GM19193 (cell line): ENCODE data around the gene SH3BGRL2.

ENCODE experiments used
- POLR2A ChIP-seq: IDR thresholded peaks from 4 replicates; pipeline ENCODE4 v1.6.1; 2011; ENCODE audit not compliant: insufficient read depth, insufficient read length; ENCODE audit errors: extremely low read depth

SH3BGRL2 gene

GRCh38 chr6:79657238-79657637 lies 26.1 kb downstream of the SH3BGRL2 start:
- TF ChIP-seq POLR2A = no peak

- TF ChIP-seq POLR2A = no peak
These were observed 34.8 kb downstream of the SH3BGRL2 start for GRCh38 chr6:79665725-79666551.

- no peak for TF ChIP-seq POLR2A
These were observed 35.5 kb downstream of the SH3BGRL2 start for GRCh38 chr6:79666634-79667033.

DNA sequence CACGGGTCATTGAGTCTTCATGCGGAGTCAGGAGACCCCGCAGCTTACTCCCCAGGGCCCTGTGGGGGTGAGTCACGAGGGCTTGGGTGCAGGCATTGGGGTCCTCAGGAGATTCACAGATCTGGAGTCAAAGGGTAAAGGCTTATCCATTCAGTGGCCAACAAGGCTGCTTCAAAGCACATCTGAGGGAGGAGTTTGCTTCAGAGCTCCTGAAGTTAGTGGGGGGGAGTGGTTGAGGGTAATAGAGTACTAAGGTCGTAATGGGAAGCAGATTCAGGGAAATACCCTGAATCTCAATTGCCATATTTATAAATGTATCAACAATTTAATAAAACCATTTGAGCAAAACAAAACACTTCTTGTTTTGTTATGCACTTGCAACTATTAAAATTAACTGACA lies 37.3 kb downstream of the SH3BGRL2 start:
- no peak for TF ChIP-seq POLR2A

- no peak for TF ChIP-seq POLR2A
These were observed 38.6 kb downstream of the SH3BGRL2 start for GRCh38 chr6:79669766-79670165.

- no peak for TF ChIP-seq POLR2A
These were observed 39.7 kb downstream of the SH3BGRL2 start for GRCh38 chr6:79670789-79671188.

DNA sequence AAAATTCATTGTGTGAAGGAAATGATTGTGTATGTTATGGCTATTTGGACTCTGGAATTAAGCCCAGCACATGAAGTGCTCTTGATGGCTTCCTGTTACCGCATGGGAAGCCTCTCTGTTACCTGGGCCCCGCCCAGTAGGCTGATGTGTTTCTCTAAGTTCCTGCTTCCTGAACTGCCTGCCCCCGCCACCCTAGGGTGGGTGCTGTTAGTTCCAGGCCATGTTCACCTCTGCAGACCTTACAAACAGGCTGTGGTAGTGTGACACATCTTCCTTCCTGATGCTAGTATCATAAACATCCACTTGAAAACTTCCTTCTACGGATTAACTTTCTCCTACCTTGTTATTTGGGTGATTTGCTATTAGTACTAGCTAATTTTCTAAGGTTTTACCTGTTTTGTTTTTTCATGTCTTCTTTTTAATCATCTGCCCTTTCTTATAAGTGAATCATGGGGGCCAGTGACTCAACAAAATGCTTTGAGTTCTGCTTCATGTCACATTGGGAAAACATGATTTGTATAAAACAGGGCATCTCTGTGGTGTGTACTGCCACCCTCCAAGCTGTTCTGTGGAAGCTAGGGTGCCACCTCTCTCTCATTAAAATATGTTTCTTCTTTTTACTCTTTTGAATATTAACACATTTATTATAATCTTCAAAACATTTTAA lies 40.6 kb downstream of the SH3BGRL2 start:
- no peak for TF ChIP-seq POLR2A

- TF ChIP-seq POLR2A = no peak
These were observed 41.5 kb downstream of the SH3BGRL2 start for GRCh38 chr6:79672631-79673111.

DNA sequence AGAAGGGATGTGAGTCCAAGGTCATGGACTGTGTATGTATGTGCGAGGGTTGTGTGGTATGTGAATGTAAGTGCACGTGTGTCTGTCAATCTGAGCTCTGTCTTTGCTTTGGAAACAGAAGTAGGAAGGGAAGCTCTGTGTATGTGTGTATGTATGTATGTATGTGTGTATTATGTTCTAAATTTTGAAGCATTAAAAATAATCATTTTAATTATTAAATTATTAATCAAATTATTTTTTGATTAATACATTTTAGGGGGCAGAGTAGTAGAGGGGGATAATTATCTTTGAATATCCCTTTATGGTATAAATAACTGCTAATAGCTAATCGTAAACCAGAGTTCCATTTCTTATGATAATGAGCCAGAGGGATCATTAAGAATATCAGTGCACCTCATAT lies 42.8 kb downstream of the SH3BGRL2 start:
- no peak for TF ChIP-seq POLR2A

DNA sequence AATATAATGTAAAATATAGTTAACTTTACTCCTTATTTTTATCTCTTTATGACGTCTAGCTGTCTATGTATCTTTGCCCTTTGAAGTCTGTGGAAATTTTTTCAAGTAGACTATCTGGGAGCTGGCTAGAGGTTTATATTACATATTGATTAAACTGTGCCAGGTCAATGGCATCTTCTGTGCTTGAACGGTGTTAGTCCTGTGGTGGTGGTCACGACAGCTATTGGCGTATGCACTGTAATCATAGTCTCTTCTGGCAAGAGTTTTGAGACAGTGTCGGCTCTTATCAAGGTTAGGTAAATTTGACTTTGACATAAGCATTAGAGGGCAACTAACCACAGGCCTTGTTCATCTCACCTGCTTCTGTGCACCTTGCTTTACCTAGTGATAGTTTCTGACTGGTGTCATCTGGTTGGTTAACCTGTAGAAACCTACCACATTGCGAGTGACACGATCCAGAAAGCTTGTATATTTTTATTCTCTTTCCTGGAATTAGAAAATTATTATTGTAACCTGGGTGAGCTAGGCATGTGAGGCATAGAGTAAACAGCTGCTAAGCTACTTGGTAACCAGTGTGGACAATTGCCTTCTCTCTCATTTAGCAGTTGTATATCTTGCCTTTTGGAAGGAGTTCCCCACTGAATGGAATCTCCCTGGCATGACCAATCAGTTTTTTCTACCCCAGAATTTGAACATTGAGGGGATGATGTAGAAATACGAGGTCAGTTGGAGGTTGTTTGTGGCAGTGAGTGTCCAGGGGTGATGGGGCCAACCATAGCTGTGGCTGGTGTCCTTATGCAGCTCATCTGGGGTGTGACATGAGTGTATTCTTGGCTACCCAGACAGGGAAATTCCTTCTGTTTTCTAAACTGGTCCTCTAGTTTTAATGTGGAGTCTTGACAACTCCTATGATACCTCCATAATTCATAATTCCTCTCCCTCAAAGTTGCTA lies 45.9 kb downstream of the SH3BGRL2 start:
- TF ChIP-seq POLR2A = no peak

GRCh38 chr6:79684876-79685275 lies 53.7 kb downstream of the SH3BGRL2 start:
- no peak for TF ChIP-seq POLR2A

DNA sequence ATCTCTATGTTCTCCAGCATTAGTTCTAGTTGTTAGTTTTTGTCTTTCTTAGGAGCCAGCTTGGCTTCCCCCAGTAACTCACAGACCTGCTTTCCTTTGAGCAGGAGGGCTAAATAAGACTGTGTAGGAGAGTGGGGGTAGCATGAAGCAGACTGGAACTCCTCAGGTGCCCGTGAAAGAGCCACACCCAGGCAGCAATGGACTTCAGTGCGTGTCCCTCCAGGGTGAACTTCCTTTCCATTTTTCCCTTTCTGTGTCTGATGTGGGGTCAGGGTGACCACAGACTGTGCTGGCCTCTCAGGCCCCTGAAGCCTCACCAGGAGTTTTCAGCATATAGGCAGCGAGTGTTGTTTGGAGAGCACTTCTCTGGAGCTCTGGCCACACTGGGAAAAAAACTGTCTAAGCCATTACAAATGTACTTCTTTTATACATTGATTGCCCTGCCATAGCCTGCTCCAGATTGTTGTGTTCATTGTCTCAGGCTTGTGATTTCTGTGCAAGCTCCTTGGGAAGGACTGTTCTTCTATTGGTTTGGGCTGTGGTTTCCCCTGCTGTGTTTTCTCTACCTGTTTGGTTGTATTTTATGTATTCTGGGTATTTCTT lies 55.7 kb downstream of the SH3BGRL2 start:
- no peak for TF ChIP-seq POLR2A

DNA sequence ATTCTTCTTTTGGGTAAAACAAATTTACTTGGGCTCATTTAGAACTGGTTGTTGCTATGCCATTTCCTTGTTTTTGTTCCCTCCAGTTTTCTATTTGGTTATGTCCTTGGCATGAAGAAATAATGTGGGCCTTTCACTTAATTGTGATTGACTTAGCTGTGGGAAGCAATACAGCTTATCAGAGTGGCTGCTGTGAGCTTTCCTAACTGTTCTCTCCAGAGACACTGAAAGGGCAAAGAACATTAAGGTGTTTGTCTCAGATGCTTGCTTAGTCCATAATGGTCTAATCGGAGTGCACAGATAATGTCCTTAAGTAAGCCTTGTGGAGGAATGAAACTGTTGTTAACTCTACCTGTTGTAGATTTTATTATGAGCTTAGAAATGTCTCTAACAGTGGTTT lies 56.6 kb downstream of the SH3BGRL2 start:
- no peak for TF ChIP-seq POLR2A

DNA sequence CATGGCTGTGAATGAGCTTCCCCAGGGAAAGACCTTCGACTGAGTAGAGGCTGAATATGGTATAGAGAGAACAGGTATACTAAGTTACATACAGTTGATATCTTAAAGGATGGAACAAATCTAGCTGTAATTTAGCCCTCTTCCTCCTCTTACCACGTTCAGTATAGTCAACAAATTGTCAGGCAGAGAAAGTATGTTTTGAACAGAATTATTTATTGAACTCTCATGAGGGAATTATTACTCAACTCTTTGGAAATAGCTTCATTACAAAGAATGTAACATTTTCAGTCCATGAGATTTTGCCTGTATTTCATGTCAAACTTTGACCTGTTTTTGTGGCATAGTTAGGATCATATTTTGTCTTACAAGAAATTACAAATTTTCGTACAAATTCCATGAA lies 63.0 kb downstream of the SH3BGRL2 start:
- TF ChIP-seq POLR2A = no peak

- no peak for TF ChIP-seq POLR2A
These were observed 63.7 kb downstream of the SH3BGRL2 start for GRCh38 chr6:79694623-79695343.

DNA sequence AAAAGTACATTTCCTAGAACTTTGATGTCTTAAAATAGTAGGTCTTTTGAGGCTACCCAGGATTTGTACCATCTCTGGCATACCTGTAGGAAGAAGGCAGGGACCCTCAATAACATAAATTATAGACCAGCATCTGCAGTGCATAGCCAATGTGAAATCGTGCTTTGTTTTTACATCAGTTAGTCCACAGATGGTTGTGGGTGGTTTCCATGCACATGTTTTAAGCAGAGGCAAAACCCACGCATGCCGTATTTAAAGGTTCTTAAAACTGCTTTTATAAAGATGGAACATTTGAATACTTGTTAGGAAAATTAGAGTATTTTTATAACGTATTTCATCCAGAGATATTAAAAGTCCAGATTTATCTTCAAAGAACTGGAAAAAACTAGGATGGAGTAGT lies 66.3 kb downstream of the SH3BGRL2 start:
- no peak for TF ChIP-seq POLR2A
